Kidney tubule cell (primary cell): ENCODE measurements around the gene BCKDHA.
A peak's percentile ranks its signal among the peaks of the same experiment; 100 is the strongest.
"Not testable (repeated sequence)": the region's sequence is repeated elsewhere in the genome, so short reads cannot be mapped to it uniquely, and the experiment has no call there.

Source experiments
- DNase-seq: peaks from one replicate; pipeline ENCODE4 v3.0.0-alpha.2; 2018; ENCODE audit warnings: low spot score

The BCKDHA gene

GRCh38 chr19:41366089-41366488 lies 31.5 kb upstream of the BCKDHA start:
- DNase-seq, result peak; percentile 14

DNA sequence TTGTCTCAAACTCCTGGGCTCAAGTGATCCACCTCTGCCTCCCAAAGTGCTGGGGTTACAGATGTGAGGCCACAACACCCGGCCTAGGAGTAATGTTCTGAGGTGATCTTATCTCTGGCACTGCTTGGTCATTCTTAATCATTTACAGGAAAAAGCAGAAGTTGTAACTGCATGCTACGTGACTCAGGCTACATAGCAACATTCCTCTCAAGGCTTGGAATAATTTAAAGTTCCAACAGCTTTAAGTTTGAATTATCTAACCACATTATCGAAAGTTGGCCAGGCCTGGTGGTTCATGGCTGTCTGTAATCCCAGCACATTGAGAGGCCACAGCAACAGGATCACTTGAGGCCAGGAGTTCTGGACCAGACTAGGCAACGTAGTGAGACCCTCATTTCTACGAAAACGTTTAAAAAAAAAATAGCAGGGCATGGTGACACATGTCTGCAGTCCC lies 29.7 kb upstream of the BCKDHA start:
- DNase-seq, result peak; percentile 94

- DNase-seq, result no peak
Measured at GRCh38 chr19:41369769-41370168, 27.8 kb upstream of the BCKDHA start.

GRCh38 chr19:41371119-41371518 lies 26.5 kb upstream of the BCKDHA start:
- not testable (repeated sequence) for DNase-seq

DNA sequence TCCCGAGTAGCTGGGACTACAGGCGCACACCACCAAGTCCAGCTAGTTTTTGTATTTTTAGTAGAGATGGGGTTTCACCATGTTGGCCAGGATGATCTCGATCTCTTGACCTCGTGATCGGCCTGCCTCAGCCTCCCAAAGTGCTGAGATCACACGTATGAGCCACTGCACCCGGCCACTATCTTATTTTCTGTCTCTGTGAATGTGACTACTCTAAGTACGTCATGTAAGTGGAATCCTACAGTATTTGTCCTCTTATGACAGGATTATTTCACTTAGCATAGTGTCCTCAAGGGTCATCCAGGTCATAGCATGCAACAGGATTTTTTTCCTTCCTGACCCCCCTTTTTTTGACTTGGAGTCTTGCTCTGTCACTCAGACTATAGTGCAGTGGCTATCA lies 26.1 kb upstream of the BCKDHA start:
- DNase-seq, result no peak

DNA sequence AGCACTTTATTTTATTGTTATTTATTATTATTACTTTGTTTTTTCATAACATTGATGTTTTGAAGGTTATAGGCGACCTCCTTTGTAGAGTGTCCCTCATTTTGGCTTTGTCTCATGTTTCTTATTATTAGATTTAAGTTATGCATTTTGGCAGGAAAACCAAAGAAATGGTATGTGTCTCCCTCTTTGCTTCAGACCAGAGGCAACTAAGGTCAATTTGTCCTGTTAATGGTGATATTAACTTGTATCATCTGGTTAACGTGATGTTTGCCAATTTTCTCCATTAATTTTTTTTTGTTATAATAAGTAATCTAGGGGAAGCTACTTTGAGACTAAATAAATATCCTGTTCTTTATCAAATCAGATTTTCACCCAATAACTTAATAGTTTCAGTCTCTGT lies 25.1 kb upstream of the BCKDHA start:
- DNase-seq, result no peak

DNA sequence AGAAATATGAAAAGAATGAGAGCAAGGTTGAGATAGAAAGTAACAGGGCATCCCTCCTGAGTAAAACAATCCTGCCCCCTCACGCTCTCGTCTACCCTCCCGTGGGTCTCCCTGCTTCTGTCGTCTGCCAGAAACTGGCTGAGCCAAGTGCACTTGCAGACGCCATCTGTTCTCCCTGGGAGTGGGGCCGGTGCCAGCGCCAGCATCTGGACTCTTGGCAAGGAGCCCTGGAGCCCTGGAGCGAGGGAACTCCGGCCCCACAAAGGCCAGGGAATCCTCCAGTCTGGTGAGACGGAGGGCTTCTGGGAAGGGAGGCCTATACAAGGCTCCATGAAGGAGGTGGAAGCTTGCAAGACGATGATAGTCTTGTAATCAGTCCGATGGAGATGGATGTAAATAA lies 23.6 kb upstream of the BCKDHA start:
- DNase-seq, result no peak

GRCh38 chr19:41376241-41376997 lies 21.2 kb upstream of the BCKDHA start, which contains the start of gene TMEM91:
TSS of gene TMEM91 (plus strand) at chr19:41376533. CDS start at chr19:41378310, 1,777 bp downstream.
- DNase-seq, result no peak

- no peak for DNase-seq
Measured at GRCh38 chr19:41376998-41377365, 20.6 kb upstream of the BCKDHA start.

GRCh38 chr19:41377977-41378709 lies 19.5 kb upstream of the BCKDHA start:
- no peak for DNase-seq

DNA sequence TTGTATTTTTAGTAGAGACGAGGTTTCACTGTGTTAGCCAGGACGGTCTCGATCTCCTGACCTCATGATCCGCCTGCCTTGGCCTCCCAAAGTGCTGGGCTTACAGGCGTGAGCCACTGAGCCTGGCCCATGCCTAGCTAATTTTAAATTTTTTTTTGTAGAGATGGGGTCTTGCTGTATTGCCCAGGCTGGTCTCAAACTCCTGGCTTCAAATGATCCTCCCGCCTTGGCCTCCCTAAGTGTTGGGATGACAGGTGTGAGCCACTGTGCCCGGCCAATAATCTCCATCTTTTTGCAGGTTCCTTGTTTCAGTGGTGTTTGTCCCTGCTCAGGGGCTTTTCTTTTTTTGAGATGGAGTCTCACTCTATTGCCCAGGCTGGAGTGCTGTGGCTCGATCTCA lies 16.1 kb upstream of the BCKDHA start:
- not testable (repeated sequence) for DNase-seq

DNA sequence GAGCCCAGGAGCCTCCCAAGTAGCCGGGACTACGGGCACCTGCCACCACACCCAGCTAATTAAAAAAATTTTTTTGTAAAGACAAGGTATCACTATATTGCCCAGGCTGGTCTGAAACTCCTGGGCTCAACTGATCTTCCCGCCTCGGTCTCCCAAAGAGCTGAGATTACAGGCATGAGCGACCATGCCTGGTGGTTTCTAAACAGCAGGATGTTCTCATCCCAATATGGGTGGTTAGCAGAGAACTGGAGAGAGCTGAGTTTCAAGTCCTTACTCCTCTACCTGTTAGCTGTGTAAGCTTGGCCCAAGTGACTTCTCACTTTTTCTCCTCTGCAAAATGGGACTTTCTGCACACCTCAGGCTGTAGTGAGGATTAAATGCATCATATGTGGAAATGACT lies 13.3 kb upstream of the BCKDHA start:
- DNase-seq, result peak; percentile 60

DNA sequence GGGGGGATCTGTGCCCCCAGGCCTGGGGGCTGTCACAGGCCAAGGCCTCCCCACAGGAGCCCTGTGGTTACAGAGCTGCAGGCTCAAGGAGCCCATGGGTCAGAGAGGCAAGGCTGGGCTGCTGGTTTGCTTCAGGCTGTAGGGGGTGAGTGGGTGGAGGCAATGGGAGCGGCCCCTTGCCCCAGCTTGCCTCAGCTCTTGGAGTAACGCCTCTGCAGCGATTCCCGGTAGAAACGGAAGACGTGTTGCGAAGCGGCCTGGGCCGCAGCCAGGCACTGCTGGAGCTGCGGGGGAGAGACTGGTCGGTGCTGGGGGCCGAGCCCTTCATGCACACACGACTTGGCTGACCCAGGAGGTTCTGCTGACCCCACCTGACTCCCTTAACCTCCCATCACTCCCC lies 11.2 kb upstream of the BCKDHA start:
- no peak for DNase-seq

DNA sequence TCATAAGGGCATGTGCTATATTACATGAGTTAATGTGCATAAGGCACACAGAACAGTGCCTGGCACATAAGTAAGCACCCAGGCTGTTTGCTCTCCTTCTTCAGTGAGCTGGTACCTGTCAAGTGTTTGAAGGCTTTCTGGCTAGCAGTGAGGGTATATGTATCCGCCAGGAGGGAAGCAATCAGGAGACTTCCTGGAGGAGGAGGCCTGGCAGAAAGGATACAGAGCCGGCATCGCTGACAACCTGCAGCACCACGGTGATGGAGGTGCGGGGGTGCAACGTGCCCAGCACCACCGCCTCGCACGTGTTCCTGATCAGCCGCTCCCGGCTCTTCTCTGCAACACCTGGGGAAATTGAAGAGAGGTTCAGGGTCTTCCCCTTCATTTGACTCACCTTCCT lies 6.0 kb upstream of the BCKDHA start:
- DNase-seq, result no peak

GRCh38 chr19:41392775-41393174 lies 4.8 kb upstream of the BCKDHA start:
- DNase-seq, result no peak

- no peak for DNase-seq
Measured at GRCh38 chr19:41395355-41395754, 2.3 kb upstream of the BCKDHA start.

DNA sequence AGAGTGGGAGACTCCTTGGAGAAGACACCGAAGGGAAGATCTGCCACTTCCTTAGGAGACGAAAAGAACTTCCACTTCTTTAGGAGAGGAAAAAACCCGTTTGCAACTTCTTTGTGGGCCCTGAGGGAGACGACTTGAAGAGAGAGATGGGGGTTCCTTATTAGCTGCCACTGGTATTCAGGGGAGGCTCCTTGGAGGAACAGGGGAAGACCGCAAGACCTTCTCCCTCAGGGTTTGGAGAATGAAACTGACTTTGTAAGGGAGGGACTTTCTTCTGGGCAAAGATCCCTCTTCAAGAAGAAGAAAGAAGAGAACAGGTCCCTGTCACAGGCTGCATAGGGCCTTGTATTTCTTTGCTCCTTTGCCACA lies 416 bp downstream of the BCKDHA start:
- no peak for DNase-seq

- no peak for DNase-seq
Measured at GRCh38 chr19:41398598-41398997, 980 bp downstream of the BCKDHA start.

GRCh38 chr19:41399091-41399490 lies 1.5 kb downstream of the BCKDHA start:
- DNase-seq, result no peak

DNA sequence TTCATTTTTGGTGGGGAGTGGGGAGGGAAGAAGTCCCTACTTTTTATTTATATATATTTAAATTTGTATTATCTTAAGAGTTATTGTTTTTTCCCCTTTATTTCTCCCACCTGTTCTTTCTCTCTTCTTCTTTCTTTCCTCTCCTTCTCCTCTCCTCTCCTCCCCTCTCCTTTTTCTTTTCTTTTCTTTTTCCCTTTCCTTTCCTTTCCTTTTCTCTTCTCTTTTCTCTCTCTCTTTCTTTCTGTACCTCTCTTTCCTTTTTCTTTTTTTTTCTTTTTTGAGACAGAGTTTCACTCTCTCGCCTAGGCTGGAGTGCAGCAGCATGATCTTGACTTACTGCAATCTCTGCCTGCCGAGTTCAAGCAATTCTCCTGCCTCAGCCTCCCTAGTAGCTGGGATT lies 1.9 kb downstream of the BCKDHA start:
- no peak for DNase-seq

GRCh38 chr19:41401483-41401882 lies 3.9 kb downstream of the BCKDHA start:
- DNase-seq, result no peak

DNA sequence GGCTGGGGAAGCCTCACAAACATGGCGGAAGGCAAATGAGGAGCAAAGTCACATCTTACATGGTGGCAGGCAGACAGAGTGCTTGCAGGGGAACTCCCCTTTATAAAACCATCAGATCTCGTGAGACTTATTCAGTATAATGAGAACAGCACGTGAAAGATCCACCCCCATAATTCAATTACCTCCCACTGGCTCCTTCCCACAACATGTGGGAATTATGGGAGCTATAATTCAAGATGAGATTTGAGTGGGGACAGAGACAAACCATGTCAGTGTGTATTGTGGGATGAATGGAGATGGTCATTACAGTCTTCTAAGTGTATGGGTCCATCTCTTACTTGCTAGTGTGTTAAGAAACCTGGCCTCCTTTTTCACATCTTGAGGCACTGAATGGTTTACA lies 4.4 kb downstream of the BCKDHA start:
- no peak for DNase-seq

GRCh38 chr19:41403181-41403970 lies 5.8 kb downstream of the BCKDHA start:
- no peak for DNase-seq
